GM23338 (cell line): ENCODE measurements around the gene AMFR. TPM values are rescaled to one million over a fixed set of nuclear protein-coding genes. Genes with fewer than 3 reads are reported as not detected.

Experiments used
- ATAC-seq: fragments of 200-7000 bp; cut with Tn5 transposase; 3 replicates; pipeline ENCODE4 v1.9.1; 2020
- DNase-seq: peaks from one replicate; pipeline ENCODE4 v3.0.0-alpha.2; 2015; ENCODE audit warnings: low spot score
- H2AFZ ChIP-seq: fragments of 200-600 bp; sonication (generic); 2 replicates; pipeline ENCODE4 v1.8.0; 2016; ENCODE audit warnings: antibody characterized with exemption, mild to moderate bottlenecking, moderate library complexity
- H3F3A ChIP-seq: fragments of 200-600 bp; sonication (generic); replicated peaks from 2 replicates; pipeline ENCODE4 v1.8.0; 2017; ENCODE audit warnings: antibody characterized with exemption, mixed run types, low read depth
- H3K27ac ChIP-seq: fragments of 200-600 bp; sonication (generic); 2 replicates; pipeline ENCODE4 v1.6.1; 2016; ENCODE audit warnings: low read depth
- H3K27me3 ChIP-seq: fragments of 200-600 bp; sonication (generic); 2 replicates; pipeline ENCODE4 v1.8.0; 2016; ENCODE audit warnings: mild to moderate bottlenecking, mixed run types, moderate library complexity; ENCODE audit not compliant: insufficient read depth
- H3K36me3 ChIP-seq: fragments of 200-600 bp; sonication (generic); 2 replicates; pipeline ENCODE4 v1.8.0; 2016; ENCODE audit warnings: mild to moderate bottlenecking; ENCODE audit not compliant: insufficient read depth
- H3K4me1 ChIP-seq: fragments of 200-600 bp; sonication (generic); 2 replicates; pipeline ENCODE4 v1.8.0; 2016; ENCODE audit warnings: mild to moderate bottlenecking, moderate library complexity; ENCODE audit not compliant: insufficient read depth
- H3K4me2 ChIP-seq: fragments of 200-600 bp; sonication (generic); 2 replicates; pipeline ENCODE4 v1.7.1; 2017; ENCODE audit warnings: mixed run types
- H3K4me3 ChIP-seq: fragments of 200-600 bp; sonication (generic); 2 replicates; pipeline ENCODE4 v1.6.1; 2016; ENCODE audit warnings: mixed run types
- H3K79me2 ChIP-seq: fragments of 200-600 bp; sonication (generic); replicated peaks from 2 replicates; pipeline ENCODE4 v1.8.0; 2017; ENCODE audit warnings: mild to moderate bottlenecking; ENCODE audit not compliant: insufficient read depth
- H3K9me2 ChIP-seq: fragments of 200-600 bp; sonication (generic); 2 replicates; pipeline ENCODE4 v1.8.0; 2017; ENCODE audit not compliant: insufficient read depth
- H4K20me1 ChIP-seq: fragments of 200-600 bp; sonication (generic); replicated peaks from 2 replicates; pipeline ENCODE4 v1.8.0; 2017; ENCODE audit warnings: mild to moderate bottlenecking; ENCODE audit not compliant: insufficient read depth
- H3K27ac Mint-ChIP-seq: 2 replicates; pipeline ENCODE4 v1.8.0; 2020; ENCODE audit warnings: inconsistent platforms, mild to moderate bottlenecking, moderate library complexity, mixed read lengths
- H3K27me3 Mint-ChIP-seq: 3 replicates; pipeline ENCODE4 v1.8.0; 2022; ENCODE audit warnings: low read depth, mild to moderate bottlenecking, moderate library complexity, mixed read lengths, inconsistent platforms; ENCODE audit not compliant: insufficient read depth, poor library complexity
- H3K36me3 Mint-ChIP-seq: 3 replicates; pipeline ENCODE4 v1.8.0; 2021; ENCODE audit warnings: low read depth, mild to moderate bottlenecking, inconsistent platforms, moderate library complexity, mixed read lengths
- H3K4me1 Mint-ChIP-seq: 3 replicates; pipeline ENCODE4 v1.8.0; 2020; ENCODE audit warnings: mild to moderate bottlenecking, inconsistent platforms, mixed read lengths
- H3K4me3 Mint-ChIP-seq: 3 replicates; pipeline ENCODE4 v1.8.0; 2021; ENCODE audit warnings: moderate library complexity, mild to moderate bottlenecking, inconsistent platforms, mixed read lengths
- H3K9me3 Mint-ChIP-seq: 3 replicates; pipeline ENCODE4 v1.8.0; 2020; ENCODE audit warnings: moderate library complexity, mild to moderate bottlenecking, inconsistent platforms, mixed read lengths
- CREB1 ChIP-seq: fragments of 250-450 bp; sonication (Bioruptor Pico); IDR thresholded peaks from 2 replicates; pipeline ENCODE4 v1.5.0; 2020; ENCODE audit warnings: low read depth, mild to moderate bottlenecking, moderate library complexity
- CTCF ChIP-seq, 2 experiments: fragments of 200-600 bp in 1 of 2; sonication (generic) in 1 of 2; conservative IDR thresholded peaks; 2 replicates each; pipeline versions ENCODE4 v1.5.1 to v1.6.1; 2016 to 2017; ENCODE audit warnings: antibody characterized with exemption in 2 of 2, low read depth in 2 of 2, mild to moderate bottlenecking in 2 of 2, moderate library complexity in 1 of 2
- EZH2 ChIP-seq: fragments of 200-600 bp; sonication (generic); IDR thresholded peaks from one replicate; pipeline ENCODE4 v1.8.0; 2017; ENCODE audit warnings: antibody characterized with exemption, mild to moderate bottlenecking, low read depth; ENCODE audit not compliant: unreplicated experiment
- EZH2phosphoT487 ChIP-seq: fragments of 200-600 bp; sonication (generic); IDR thresholded peaks from one replicate; pipeline ENCODE4 v1.8.1; 2018; ENCODE audit warnings: antibody characterized with exemption; ENCODE audit not compliant: unreplicated experiment
- JUNB ChIP-seq: IDR thresholded peaks from one replicate; pipeline ENCODE4 v1.6.1; 2016; ENCODE audit warnings: antibody characterized with exemption; ENCODE audit not compliant: unreplicated experiment
- NANOG ChIP-seq: IDR thresholded peaks from 2 replicates; pipeline ENCODE4 v1.6.1; 2016; ENCODE audit warnings: antibody characterized with exemption, borderline replicate concordance
- POLR2AphosphoS5 ChIP-seq: IDR thresholded peaks from 2 replicates; pipeline ENCODE4 v1.6.1; 2016; ENCODE audit warnings: antibody characterized with exemption, low read depth
- STAT1 ChIP-seq: IDR thresholded peaks from one replicate; pipeline ENCODE4 v1.6.1; 2016; ENCODE audit warnings: antibody characterized with exemption; ENCODE audit not compliant: unreplicated experiment
- ZNF114 ChIP-seq: fragments of 250-450 bp; sonication (Bioruptor Pico); IDR thresholded peaks from 2 replicates; pipeline ENCODE4 v1.5.0; 2020; ENCODE audit warnings: mild to moderate bottlenecking, moderate library complexity
- ZNF331 ChIP-seq: fragments of 250-450 bp; sonication (Bioruptor Pico); IDR thresholded peaks from 2 replicates; pipeline ENCODE4 v1.5.0; 2020; ENCODE audit warnings: low read depth, mild to moderate bottlenecking, moderate library complexity
- ZNF462 ChIP-seq: fragments of 250-450 bp; sonication (Bioruptor Pico); IDR thresholded peaks from 2 replicates; pipeline ENCODE4 v1.5.0; 2020; ENCODE audit warnings: mild to moderate bottlenecking, moderate library complexity
- polyA plus RNA-seq: library from polyadenylated mRNA; unstranded; fragments of >200 nt; fragmentation: Nextera tagmentation; extraction: Ambion mirVana; gene quantifications from 2 replicates; pipeline ENCODE4 v1.2.1, GENCODE V29; 2016
- total RNA-seq: library from RNA; depleted of rRNA; stranded (reverse); fragments of >200 nt; shearing (Covaris generic); gene quantifications from 2 replicates; pipeline ENCODE4 v1.2.3, GENCODE V29; 2014
- TF ChIP-seq, protein P1 (sequence below): IDR thresholded peaks from 2 replicates; pipeline ENCODE4 v1.6.1; 2016; ENCODE audit warnings: antibody characterized with exemption
- TF ChIP-seq, protein P2 (sequence below): IDR thresholded peaks from one replicate; pipeline ENCODE4 v1.6.1; 2018; ENCODE audit warnings: antibody characterized with exemption; ENCODE audit not compliant: unreplicated experiment

Gene AMFR
- total and polyA plus RNA-seq, 2 experiments from 2014 or later, result 9.0 to 41.1 TPM

DNA sequence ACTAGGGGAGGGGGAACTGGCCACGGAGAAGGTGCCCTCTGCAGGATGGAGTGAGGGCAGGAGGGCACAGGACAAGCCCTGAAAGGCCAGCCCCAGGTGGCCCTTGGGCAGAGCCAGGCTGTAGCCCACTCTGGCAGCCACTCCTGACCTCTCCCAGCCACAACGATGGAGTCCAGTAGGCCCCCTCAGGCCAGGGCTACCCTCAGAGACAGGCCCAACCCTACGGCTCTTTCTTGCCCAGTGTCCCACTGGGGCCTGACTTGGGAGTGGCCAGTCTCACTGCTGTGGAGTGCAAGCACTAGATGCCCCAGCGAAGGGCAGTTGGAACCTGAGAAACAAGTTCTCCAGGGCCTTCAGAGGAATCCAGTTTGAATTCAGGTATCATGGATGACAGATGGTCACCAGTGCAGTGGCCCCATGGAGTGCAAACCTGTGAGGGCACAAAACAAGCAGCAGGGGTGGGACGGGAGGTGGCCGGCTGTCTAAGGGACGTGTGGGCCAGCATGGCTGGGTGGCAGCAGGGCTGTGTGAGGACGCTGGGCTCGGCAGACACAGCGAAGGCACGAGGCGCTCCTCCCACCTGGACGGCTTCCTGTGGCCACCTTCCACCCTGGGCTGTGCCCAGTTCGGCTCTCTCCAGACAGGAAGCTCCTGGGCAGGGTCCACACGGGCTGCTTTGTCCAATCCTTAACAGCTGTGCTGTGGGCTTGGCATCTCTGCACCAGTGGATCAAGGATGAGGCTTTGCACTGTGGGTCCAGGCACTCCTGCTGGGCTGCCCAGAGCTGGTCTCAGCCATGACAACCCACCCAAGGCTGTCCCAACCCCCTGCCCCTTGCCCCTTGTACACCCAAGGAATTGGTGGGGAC is 72.1 kb downstream of the AMFR start:
- Histone ChIP-seq H3F3A (no peaks in the 10 kb centered on the region; the same call in 1 of the 2 replicates), H3K4me3 (no peak overlapping the region), H3K27ac (no peak overlapping the region), H3K27me3 (no peaks in the 10 kb centered on the region), H3K9me2 (no peaks in the 10 kb centered on the region), H3K4me2 (no peak overlapping the region), H3K79me2 (no peaks in the 10 kb centered on the region), H4K20me1 (no peaks in the 10 kb centered on the region), H2AFZ (no peak overlapping the region), H3K4me1 (peaks cover 23% of the 10 kb centered on the region), H3K36me3 (no peaks in the 10 kb centered on the region)
- Mint-ChIP-seq H3K27ac (no peak overlapping the region), H3K36me3 (no peaks in the 10 kb centered on the region; the same call in 2 of the 3 replicates), H3K27me3 (peaks cover 2% of the 10 kb centered on the region), H3K4me1 (peaks cover 27% of the 10 kb centered on the region), H3K4me3 (no peak overlapping the region), H3K9me3 (no peaks in the 10 kb centered on the region)
- ATAC-seq (no peak), DNase-seq (no peak)
- TF ChIP-seq ZNF462 (CRISPR knock-in tag), result no peak
- TF ChIP-seq STAT1, result no peak
- TF ChIP-seq ZNF114 (CRISPR knock-in tag), result no peak
- no peak for TF ChIP-seq CTCF (conservative IDR thresholded peaks at IDR 0.05; ENCODE audit: low read depth in 2 of 2)
- TF ChIP-seq POLR2AphosphoS5, result no peak
- TF ChIP-seq, protein P1, sequence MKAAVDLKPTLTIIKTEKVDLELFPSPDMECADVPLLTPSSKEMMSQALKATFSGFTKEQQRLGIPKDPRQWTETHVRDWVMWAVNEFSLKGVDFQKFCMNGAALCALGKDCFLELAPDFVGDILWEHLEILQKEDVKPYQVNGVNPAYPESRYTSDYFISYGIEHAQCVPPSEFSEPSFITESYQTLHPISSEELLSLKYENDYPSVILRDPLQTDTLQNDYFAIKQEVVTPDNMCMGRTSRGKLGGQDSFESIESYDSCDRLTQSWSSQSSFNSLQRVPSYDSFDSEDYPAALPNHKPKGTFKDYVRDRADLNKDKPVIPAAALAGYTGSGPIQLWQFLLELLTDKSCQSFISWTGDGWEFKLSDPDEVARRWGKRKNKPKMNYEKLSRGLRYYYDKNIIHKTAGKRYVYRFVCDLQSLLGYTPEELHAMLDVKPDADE, result no peak
- no peak for TF ChIP-seq EZH2phosphoT487
- TF ChIP-seq, protein P2, sequence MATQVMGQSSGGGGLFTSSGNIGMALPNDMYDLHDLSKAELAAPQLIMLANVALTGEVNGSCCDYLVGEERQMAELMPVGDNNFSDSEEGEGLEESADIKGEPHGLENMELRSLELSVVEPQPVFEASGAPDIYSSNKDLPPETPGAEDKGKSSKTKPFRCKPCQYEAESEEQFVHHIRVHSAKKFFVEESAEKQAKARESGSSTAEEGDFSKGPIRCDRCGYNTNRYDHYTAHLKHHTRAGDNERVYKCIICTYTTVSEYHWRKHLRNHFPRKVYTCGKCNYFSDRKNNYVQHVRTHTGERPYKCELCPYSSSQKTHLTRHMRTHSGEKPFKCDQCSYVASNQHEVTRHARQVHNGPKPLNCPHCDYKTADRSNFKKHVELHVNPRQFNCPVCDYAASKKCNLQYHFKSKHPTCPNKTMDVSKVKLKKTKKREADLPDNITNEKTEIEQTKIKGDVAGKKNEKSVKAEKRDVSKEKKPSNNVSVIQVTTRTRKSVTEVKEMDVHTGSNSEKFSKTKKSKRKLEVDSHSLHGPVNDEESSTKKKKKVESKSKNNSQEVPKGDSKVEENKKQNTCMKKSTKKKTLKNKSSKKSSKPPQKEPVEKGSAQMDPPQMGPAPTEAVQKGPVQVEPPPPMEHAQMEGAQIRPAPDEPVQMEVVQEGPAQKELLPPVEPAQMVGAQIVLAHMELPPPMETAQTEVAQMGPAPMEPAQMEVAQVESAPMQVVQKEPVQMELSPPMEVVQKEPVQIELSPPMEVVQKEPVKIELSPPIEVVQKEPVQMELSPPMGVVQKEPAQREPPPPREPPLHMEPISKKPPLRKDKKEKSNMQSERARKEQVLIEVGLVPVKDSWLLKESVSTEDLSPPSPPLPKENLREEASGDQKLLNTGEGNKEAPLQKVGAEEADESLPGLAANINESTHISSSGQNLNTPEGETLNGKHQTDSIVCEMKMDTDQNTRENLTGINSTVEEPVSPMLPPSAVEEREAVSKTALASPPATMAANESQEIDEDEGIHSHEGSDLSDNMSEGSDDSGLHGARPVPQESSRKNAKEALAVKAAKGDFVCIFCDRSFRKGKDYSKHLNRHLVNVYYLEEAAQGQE, result no peak
- no peak for TF ChIP-seq JUNB
- TF ChIP-seq ZNF331 (CRISPR knock-in tag), result no peak
- TF ChIP-seq EZH2, result no peak
- TF ChIP-seq NANOG, result no peak
- TF ChIP-seq CREB1, result no peak
